WTC11 (cell line): Measurements from ENCODE around the gene CFH. TPM values are rescaled to one million over a fixed set of nuclear protein-coding genes. Genes with fewer than 3 reads are reported as not detected.

Source experiments
- ATAC-seq: fragments of 200-7000 bp; cut with Tn5 transposase; 2 replicates; pipeline ENCODE4 v1.10.0; 2021; ENCODE audit warnings: mild to moderate bottlenecking, moderate library complexity
- CTCF ChIA-PET: fragments of 300-600 bp; sonication (Branson Sonifier 250); formaldehyde crosslinking; loops from one replicate; lab custom pipeline; 2021; ENCODE audit warnings: antibody characterized with exemption; lab: Charles Lee
- POLR2A ChIA-PET: fragments of 350-600 bp; sonication (Branson Sonifier 250); formaldehyde crosslinking; loops from one replicate; lab custom pipeline; 2021; ENCODE audit warnings: antibody characterized with exemption; lab: Charles Lee
- DNase-seq: peaks from one replicate; pipeline ENCODE4 v3.0.0; 2021; ENCODE audit warnings: low spot score
- H3K27ac Mint-ChIP-seq: 2 replicates; pipeline ENCODE4 v1.8.0; 2021; ENCODE audit warnings: mixed read lengths
- H3K27me3 Mint-ChIP-seq: 2 replicates; pipeline ENCODE4 v1.8.0; 2021; ENCODE audit warnings: low read depth, mild to moderate bottlenecking, moderate library complexity, mixed read lengths
- H3K36me3 Mint-ChIP-seq: 2 replicates; pipeline ENCODE4 v1.8.0; 2021; ENCODE audit warnings: mixed read lengths
- H3K4me1 Mint-ChIP-seq: 2 replicates; pipeline ENCODE4 v1.8.0; 2022; ENCODE audit warnings: mixed read lengths
- H3K4me3 Mint-ChIP-seq: 2 replicates; pipeline ENCODE4 v1.8.0; 2021; ENCODE audit warnings: mild to moderate bottlenecking, moderate library complexity, mixed read lengths
- H3K9me3 Mint-ChIP-seq: 2 replicates; pipeline ENCODE4 v1.8.0; 2021; ENCODE audit warnings: mixed read lengths
- EMX1 ChIP-seq: fragments of 250-450 bp; sonication (Bioruptor Pico); IDR thresholded peaks from 2 replicates; pipeline ENCODE4 v1.8.0; 2021; ENCODE audit warnings: mild to moderate bottlenecking
- ETV6 ChIP-seq: sonication (generic); formaldehyde crosslinking; IDR thresholded peaks from 2 replicates; pipeline ENCODE4 v1.8.1; 2022; ENCODE audit warnings: mild to moderate bottlenecking, missing genetic modification reagents
- IRF2 ChIP-seq: sonication (generic); formaldehyde crosslinking; IDR thresholded peaks from 2 replicates; pipeline ENCODE4 v1.8.0; 2022; ENCODE audit warnings: low read depth, missing genetic modification reagents, borderline replicate concordance
- JAZF1 ChIP-seq: fragments of 250-450 bp; sonication (Bioruptor Pico); IDR thresholded peaks from 2 replicates; pipeline ENCODE4 v1.9.0; 2021; ENCODE audit warnings: moderate library complexity, mild to moderate bottlenecking, inconsistent platforms
- MXD4 ChIP-seq: fragments of 250-450 bp; sonication (Bioruptor Pico); IDR thresholded peaks from 2 replicates; pipeline ENCODE4 v1.8.0; 2021; ENCODE audit warnings: mild to moderate bottlenecking, moderate library complexity, borderline replicate concordance
- NFATC4 ChIP-seq: fragments of 250-450 bp; sonication (Bioruptor Pico); IDR thresholded peaks from 2 replicates; pipeline ENCODE4 v1.9.0; 2021; ENCODE audit warnings: mild to moderate bottlenecking
- NFYB ChIP-seq: sonication (generic); formaldehyde crosslinking; conservative IDR thresholded peaks from 2 replicates; pipeline ENCODE4 v1.8.0; 2022; ENCODE audit warnings: low read depth, missing genetic modification reagents
- TEAD1 ChIP-seq: sonication (generic); formaldehyde crosslinking; IDR thresholded peaks from 2 replicates; pipeline ENCODE4 v1.8.0; 2022; ENCODE audit warnings: mild to moderate bottlenecking, missing genetic modification reagents
- TP53 ChIP-seq: sonication (generic); formaldehyde crosslinking; IDR thresholded peaks from 2 replicates; pipeline ENCODE4 v1.8.1; 2023; ENCODE audit warnings: mild to moderate bottlenecking, missing genetic modification reagents
- ZNF121 ChIP-seq: sonication (generic); formaldehyde crosslinking; IDR thresholded peaks from 2 replicates; pipeline ENCODE4 v1.8.0; 2023; ENCODE audit warnings: missing genetic modification reagents
- ZNF423 ChIP-seq: fragments of 250-450 bp; sonication (Bioruptor Pico); IDR thresholded peaks from 2 replicates; pipeline ENCODE4 v2.1.2; 2022; ENCODE audit warnings: mild to moderate bottlenecking, moderate library complexity
- total RNA-seq: library from RNA; stranded (reverse); gene quantifications from 3 replicates; pipeline ENCODE4 v1.2.3, GENCODE V29; 2021
- TF ChIP-seq, protein P1 (sequence below): sonication (generic); formaldehyde crosslinking; IDR thresholded peaks from 2 replicates; pipeline ENCODE4 v1.8.1; 2022; ENCODE audit warnings: low read depth, mild to moderate bottlenecking, moderate library complexity, missing genetic modification reagents, borderline replicate concordance
- TF ChIP-seq, protein P2 (sequence below): sonication (generic); formaldehyde crosslinking; conservative IDR thresholded peaks from 2 replicates; pipeline ENCODE4 v1.8.1; 2022; ENCODE audit warnings: mild to moderate bottlenecking, missing genetic modification reagents
- TF ChIP-seq, protein P3 (sequence below): sonication (generic); formaldehyde crosslinking; IDR thresholded peaks from 2 replicates; pipeline ENCODE4 v1.8.1; 2022; ENCODE audit warnings: missing genetic modification reagents, borderline replicate concordance
- TF ChIP-seq, protein P4 (sequence below): sonication (generic); formaldehyde crosslinking; IDR thresholded peaks from 2 replicates; pipeline ENCODE4 v1.8.0; 2023; ENCODE audit warnings: missing genetic modification reagents, mild to moderate bottlenecking, borderline replicate concordance
- TF ChIP-seq, protein P5 (sequence below): fragments of 250-450 bp; sonication (Bioruptor Pico); IDR thresholded peaks from 2 replicates; pipeline ENCODE4 v2.1.2; 2022; ENCODE audit warnings: mild to moderate bottlenecking, moderate library complexity
- TF ChIP-seq, protein P6 (sequence below): sonication (generic); formaldehyde crosslinking; IDR thresholded peaks from 2 replicates; pipeline ENCODE4 v1.8.0; 2022; ENCODE audit warnings: mild to moderate bottlenecking, missing genetic modification reagents
- TF ChIP-seq, protein P7 (sequence below): sonication (generic); formaldehyde crosslinking; IDR thresholded peaks from 2 replicates; pipeline ENCODE4 v1.8.1; 2023; ENCODE audit warnings: mild to moderate bottlenecking, missing genetic modification reagents
- TF ChIP-seq, protein P8 (sequence below): sonication (generic); formaldehyde crosslinking; IDR thresholded peaks from 2 replicates; pipeline ENCODE4 v1.8.1; 2023; ENCODE audit warnings: mild to moderate bottlenecking, missing genetic modification reagents, moderate library complexity

CFH gene
- total RNA-seq, 1 experiment from 2014 or later, result 0.17 TPM

DNA sequence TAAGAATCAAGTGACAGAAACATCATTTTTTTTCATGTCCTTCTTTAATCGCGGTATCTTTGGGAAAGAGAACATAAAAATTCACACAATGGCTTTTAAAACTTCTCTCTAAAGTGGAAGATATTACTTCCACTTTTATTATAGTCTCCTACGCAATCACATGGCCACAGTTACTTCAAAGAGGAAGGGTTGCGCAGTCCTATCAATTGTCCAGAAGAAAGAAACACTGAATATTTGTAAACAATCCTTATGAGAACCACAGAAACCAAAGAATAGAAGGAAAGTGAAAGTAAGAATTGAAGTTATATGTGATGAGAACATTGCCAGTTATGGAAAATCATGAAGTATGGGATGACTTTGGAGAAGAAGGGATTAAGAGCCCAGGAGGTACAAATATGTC is 32.6 kb downstream of the CFH start:
- TF ChIP-seq, protein P1, sequence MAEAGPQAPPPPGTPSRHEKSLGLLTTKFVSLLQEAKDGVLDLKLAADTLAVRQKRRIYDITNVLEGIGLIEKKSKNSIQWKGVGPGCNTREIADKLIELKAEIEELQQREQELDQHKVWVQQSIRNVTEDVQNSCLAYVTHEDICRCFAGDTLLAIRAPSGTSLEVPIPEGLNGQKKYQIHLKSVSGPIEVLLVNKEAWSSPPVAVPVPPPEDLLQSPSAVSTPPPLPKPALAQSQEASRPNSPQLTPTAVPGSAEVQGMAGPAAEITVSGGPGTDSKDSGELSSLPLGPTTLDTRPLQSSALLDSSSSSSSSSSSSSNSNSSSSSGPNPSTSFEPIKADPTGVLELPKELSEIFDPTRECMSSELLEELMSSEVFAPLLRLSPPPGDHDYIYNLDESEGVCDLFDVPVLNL (CRISPR knock-in tag), result no peak
- TF ChIP-seq, protein P2, sequence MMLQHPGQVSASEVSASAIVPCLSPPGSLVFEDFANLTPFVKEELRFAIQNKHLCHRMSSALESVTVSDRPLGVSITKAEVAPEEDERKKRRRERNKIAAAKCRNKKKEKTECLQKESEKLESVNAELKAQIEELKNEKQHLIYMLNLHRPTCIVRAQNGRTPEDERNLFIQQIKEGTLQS (CRISPR knock-in tag), result no peak
- TF ChIP-seq, protein P3, sequence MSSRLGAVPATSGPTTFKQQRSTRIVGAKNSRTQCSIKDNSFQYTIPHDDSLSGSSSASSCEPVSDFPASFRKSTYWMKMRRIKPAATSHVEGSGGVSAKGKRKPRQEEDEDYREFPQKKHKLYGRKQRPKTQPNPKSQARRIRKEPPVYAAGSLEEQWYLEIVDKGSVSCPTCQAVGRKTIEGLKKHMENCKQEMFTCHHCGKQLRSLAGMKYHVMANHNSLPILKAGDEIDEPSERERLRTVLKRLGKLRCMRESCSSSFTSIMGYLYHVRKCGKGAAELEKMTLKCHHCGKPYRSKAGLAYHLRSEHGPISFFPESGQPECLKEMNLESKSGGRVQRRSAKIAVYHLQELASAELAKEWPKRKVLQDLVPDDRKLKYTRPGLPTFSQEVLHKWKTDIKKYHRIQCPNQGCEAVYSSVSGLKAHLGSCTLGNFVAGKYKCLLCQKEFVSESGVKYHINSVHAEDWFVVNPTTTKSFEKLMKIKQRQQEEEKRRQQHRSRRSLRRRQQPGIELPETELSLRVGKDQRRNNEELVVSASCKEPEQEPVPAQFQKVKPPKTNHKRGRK (CRISPR knock-in tag), result no peak
- TF ChIP-seq IRF2 (CRISPR knock-in tag) (no peak), MXD4 (CRISPR knock-in tag) (no peak), NFYB (no peak)
- Mint-ChIP-seq H3K9me3 (no peaks in the 10 kb centered on the region), H3K4me1 (no peaks in the 10 kb centered on the region), H3K36me3 (no peaks in the 10 kb centered on the region), H3K27ac (no peak overlapping the region), H3K27me3 (no peaks in the 10 kb centered on the region), H3K4me3 (no peak overlapping the region)
- ATAC-seq (no peak), DNase-seq (no peak)
- CTCF ChIA-PET, result no interaction called here
- POLR2A ChIA-PET, result no interaction called here

DNA sequence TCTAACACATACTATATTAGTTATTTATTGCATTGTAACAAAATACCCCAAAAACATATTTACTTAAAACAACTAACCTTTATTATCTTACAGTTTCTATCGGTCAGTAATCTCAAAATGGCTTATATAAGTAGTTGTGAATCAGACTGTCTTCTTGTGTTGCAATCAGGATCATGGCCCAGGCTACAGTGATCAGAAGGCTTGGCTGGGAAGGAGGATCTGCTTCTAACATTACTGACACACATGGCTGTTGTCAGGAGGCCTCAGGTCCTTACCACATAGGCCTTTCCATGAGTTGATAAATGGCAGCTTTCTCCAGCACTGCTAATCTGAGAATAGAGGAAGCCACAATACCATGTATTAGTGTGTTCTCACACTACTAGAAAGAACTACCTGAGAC is 33.7 kb downstream of the CFH start:
- no peaks in the 10 kb centered on the region for H3K9me3 Mint-ChIP-seq
- TF ChIP-seq, protein P4, sequence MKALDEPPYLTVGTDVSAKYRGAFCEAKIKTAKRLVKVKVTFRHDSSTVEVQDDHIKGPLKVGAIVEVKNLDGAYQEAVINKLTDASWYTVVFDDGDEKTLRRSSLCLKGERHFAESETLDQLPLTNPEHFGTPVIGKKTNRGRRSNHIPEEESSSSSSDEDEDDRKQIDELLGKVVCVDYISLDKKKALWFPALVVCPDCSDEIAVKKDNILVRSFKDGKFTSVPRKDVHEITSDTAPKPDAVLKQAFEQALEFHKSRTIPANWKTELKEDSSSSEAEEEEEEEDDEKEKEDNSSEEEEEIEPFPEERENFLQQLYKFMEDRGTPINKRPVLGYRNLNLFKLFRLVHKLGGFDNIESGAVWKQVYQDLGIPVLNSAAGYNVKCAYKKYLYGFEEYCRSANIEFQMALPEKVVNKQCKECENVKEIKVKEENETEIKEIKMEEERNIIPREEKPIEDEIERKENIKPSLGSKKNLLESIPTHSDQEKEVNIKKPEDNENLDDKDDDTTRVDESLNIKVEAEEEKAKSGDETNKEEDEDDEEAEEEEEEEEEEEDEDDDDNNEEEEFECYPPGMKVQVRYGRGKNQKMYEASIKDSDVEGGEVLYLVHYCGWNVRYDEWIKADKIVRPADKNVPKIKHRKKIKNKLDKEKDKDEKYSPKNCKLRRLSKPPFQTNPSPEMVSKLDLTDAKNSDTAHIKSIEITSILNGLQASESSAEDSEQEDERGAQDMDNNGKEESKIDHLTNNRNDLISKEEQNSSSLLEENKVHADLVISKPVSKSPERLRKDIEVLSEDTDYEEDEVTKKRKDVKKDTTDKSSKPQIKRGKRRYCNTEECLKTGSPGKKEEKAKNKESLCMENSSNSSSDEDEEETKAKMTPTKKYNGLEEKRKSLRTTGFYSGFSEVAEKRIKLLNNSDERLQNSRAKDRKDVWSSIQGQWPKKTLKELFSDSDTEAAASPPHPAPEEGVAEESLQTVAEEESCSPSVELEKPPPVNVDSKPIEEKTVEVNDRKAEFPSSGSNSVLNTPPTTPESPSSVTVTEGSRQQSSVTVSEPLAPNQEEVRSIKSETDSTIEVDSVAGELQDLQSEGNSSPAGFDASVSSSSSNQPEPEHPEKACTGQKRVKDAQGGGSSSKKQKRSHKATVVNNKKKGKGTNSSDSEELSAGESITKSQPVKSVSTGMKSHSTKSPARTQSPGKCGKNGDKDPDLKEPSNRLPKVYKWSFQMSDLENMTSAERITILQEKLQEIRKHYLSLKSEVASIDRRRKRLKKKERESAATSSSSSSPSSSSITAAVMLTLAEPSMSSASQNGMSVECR (CRISPR knock-in tag), result no peak
- TF ChIP-seq, protein P5, sequence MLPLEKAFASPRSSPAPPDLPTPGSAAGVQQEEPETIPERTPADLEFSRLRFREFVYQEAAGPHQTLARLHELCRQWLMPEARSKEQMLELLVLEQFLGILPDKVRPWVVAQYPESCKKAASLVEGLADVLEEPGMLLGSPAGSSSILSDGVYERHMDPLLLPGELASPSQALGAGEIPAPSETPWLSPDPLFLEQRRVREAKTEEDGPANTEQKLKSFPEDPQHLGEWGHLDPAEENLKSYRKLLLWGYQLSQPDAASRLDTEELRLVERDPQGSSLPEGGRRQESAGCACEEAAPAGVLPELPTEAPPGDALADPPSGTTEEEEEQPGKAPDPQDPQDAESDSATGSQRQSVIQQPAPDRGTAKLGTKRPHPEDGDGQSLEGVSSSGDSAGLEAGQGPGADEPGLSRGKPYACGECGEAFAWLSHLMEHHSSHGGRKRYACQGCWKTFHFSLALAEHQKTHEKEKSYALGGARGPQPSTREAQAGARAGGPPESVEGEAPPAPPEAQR (CRISPR knock-in tag), result no peak
- TF ChIP-seq, all 79 proteins: peak for 0
- H3K27ac Mint-ChIP-seq, result no peak overlapping the region
- DNase-seq (no peak), ATAC-seq (no peak)
- CTCF ChIA-PET, result no interaction called here
- H3K4me1 Mint-ChIP-seq, result no peaks in the 10 kb centered on the region
- H3K36me3 Mint-ChIP-seq, result no peaks in the 10 kb centered on the region
- no peak overlapping the region for H3K4me3 Mint-ChIP-seq
- no peaks in the 10 kb centered on the region for H3K27me3 Mint-ChIP-seq
- POLR2A ChIA-PET, result no interaction called here

DNA sequence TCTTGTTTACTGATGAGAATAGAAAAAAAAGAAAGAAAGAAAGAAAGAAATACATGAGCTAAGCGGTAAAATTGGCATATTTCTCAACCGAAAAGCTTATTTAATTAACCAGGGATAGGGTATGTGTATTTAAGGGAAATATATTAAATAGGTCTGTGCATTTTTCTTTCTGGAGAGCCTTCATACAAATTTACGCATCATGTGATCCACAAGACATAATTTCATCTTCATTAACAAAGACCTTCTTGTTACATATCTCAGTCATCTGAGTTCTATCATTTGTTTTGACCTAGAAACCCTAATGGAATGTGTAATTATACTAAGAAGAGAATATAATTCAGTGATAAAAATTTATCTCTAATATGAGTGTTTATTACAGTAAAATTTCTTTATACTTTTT is 37.2 kb downstream of the CFH start:
- DNase-seq (no peak), ATAC-seq (no peak)
- Mint-ChIP-seq H3K27ac (no peak overlapping the region), H3K9me3 (no peaks in the 10 kb centered on the region), H3K27me3 (no peaks in the 10 kb centered on the region), H3K36me3 (no peaks in the 10 kb centered on the region), H3K4me1 (no peaks in the 10 kb centered on the region), H3K4me3 (no peak overlapping the region)
- POLR2A ChIA-PET, result no interaction called here
- CTCF ChIA-PET, result no interaction called here
- TF ChIP-seq EMX1 (CRISPR knock-in tag), result no peak
- TF ChIP-seq, protein P6, sequence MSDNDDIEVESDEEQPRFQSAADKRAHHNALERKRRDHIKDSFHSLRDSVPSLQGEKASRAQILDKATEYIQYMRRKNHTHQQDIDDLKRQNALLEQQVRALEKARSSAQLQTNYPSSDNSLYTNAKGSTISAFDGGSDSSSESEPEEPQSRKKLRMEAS (CRISPR knock-in tag), result no peak
- TF ChIP-seq ZNF121 (CRISPR knock-in tag), result no peak
- no peak for TF ChIP-seq ZNF423 (CRISPR knock-in tag)
- no peak for TF ChIP-seq NFATC4 (CRISPR knock-in tag)
- TF ChIP-seq, protein P7, sequence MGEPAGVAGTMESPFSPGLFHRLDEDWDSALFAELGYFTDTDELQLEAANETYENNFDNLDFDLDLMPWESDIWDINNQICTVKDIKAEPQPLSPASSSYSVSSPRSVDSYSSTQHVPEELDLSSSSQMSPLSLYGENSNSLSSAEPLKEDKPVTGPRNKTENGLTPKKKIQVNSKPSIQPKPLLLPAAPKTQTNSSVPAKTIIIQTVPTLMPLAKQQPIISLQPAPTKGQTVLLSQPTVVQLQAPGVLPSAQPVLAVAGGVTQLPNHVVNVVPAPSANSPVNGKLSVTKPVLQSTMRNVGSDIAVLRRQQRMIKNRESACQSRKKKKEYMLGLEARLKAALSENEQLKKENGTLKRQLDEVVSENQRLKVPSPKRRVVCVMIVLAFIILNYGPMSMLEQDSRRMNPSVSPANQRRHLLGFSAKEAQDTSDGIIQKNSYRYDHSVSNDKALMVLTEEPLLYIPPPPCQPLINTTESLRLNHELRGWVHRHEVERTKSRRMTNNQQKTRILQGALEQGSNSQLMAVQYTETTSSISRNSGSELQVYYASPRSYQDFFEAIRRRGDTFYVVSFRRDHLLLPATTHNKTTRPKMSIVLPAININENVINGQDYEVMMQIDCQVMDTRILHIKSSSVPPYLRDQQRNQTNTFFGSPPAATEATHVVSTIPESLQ (CRISPR knock-in tag), result no peak
- TF ChIP-seq, protein P3 (CRISPR knock-in tag), result no peak
- TF ChIP-seq, protein P8, sequence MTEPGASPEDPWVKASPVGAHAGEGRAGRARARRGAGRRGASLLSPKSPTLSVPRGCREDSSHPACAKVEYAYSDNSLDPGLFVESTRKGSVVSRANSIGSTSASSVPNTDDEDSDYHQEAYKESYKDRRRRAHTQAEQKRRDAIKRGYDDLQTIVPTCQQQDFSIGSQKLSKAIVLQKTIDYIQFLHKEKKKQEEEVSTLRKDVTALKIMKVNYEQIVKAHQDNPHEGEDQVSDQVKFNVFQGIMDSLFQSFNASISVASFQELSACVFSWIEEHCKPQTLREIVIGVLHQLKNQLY (CRISPR knock-in tag), result no peak
- TF ChIP-seq ETV6 (CRISPR knock-in tag), result no peak
- TF ChIP-seq TEAD1, result no peak
- TF ChIP-seq JAZF1 (CRISPR knock-in tag), result no peak
- TF ChIP-seq TP53 (CRISPR knock-in tag), result no peak
